Stimulated activated CD4-positive, alpha-beta T cell treated with anti-CD3 and anti-CD28 coated beads, Interleukin-1b, Interleukin-23, amount 100 ng/mL, for 4 hours (primary cell): ENCODE results near the gene EMID1.

Experiments
- DNase-seq, 2 donors: peaks; one replicate each; pipeline ENCODE4 v3.0.0-alpha.2; 2020; ENCODE audit warnings: low read depth in 2 of 2

Gene EMID1

GRCh38 chr22:29292379-29292778 lies 86.7 kb downstream of the EMID1 start:
- DNase-seq: no peak

- DNase-seq: no peak
Measured at GRCh38 chr22:29298641-29299040, 92.9 kb downstream of the EMID1 start.

- DNase-seq: no peak
Measured at GRCh38 chr22:29299136-29299900, 93.6 kb downstream of the EMID1 start.

- DNase-seq: no peak
Measured at GRCh38 chr22:29300467-29300806, 94.7 kb downstream of the EMID1 start.

- no peak for DNase-seq
Measured at GRCh38 chr22:29300807-29301601, 95.3 kb downstream of the EMID1 start.

- no peak for DNase-seq
Measured at GRCh38 chr22:29301716-29302401, 96.2 kb downstream of the EMID1 start.

GRCh38 chr22:29302402-29302680 lies 96.6 kb downstream of the EMID1 start:
- DNase-seq: no peak

GRCh38 chr22:29302681-29303465 lies 97.2 kb downstream of the EMID1 start:
- DNase-seq: no peak

GRCh38 chr22:29305836-29306174 lies 100.1 kb downstream of the EMID1 start:
- no peak for DNase-seq

GRCh38 chr22:29306175-29306834 lies 100.6 kb downstream of the EMID1 start, which contains the start of gene GAS2L1:
TSS of gene GAS2L1 (plus strand) at chr22:29306650. CDS start at chr22:29308106, 1,456 bp downstream.
- DNase-seq: peak in 1 of 2 donors; percentile 33

GRCh38 chr22:29306835-29307595 lies 101.3 kb downstream of the EMID1 start:
- peak in 1 of 2 donors; percentile 37 for DNase-seq

GRCh38 chr22:29307596-29308147 lies 102.0 kb downstream of the EMID1 start:
- no peak for DNase-seq

- no peak for DNase-seq
Measured at GRCh38 chr22:29308148-29308790, 102.6 kb downstream of the EMID1 start.

- DNase-seq: no peak
Measured at GRCh38 chr22:29308791-29309262, 103.1 kb downstream of the EMID1 start.
